ENCODE measurements around the gene NEK10.
A peak's percentile ranks its signal among the peaks of the same experiment; 100 is the strongest.

- TF ChIP-seq CTCF (conservative IDR thresholded peaks at IDR 0.05): peak; percentile 89
- no peak for TF ChIP-seq EZH2 (IDR thresholded peaks at IDR 0.05; ENCODE audit: low read depth)
Measured at GRCh38 chr3:27134171-27134796, 234.9 kb downstream of the NEK10 start.

Data from PC-9 (cell line).